ENCODE measurements around the gene CFAP77.

CFAP77 gene

GRCh38 chr9:132513416-132513815, 103.4 kb downstream of the CFAP77 start:
- no peak for DNase-seq (ENCODE audit: extremely low read depth in 1 of 2, low read depth in 1 of 2)

DNA sequence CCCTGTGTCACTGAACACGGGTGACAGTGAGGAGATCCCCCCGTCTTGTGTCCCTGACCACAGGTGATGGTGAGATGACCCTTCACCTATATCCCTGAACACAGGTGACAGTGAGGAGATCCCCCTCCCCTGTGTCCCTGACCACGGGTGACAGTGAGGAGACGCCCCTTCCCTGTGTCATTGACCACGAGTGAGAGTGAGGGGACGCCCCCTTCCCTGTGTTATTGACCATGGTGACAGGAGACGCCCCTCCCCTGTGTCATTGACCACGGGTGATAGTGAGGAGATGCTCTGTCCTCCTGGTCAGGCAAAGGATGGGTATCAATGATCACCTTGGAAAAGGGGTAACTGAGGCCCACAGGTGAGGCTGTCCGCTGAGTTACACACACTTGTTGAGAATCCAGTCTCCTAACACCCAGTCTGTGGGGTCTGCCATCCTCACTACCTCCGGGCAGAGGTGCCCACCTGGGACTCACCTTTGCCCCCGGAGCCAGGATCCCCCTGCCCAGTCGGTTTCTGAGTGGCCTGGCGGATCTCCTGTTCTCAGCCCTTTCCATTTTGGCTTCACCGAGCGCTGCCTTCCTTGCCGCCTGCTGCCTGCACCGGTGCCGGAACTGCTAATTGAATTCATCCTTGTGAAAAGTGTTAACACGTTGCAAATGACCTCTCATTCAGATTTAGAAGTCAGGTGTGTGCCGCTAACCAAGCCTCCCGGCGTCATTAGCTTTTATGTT, 104.2 kb downstream of the CFAP77 start:
- no peak for DNase-seq (ENCODE audit: extremely low read depth in 1 of 2, low read depth in 1 of 2)

GRCh38 chr9:132514821-132515220, 104.8 kb downstream of the CFAP77 start:
- DNase-seq (ENCODE audit: extremely low read depth in 1 of 2, low read depth in 1 of 2) = no peak

GRCh38 chr9:132516301-132516700, 106.3 kb downstream of the CFAP77 start:
- DNase-seq (ENCODE audit: extremely low read depth in 1 of 2, low read depth in 1 of 2) = no peak

- DNase-seq (ENCODE audit: extremely low read depth in 1 of 2, low read depth in 1 of 2) = no peak
These were observed 106.9 kb downstream of the CFAP77 start for GRCh38 chr9:132516911-132517310.

DNA sequence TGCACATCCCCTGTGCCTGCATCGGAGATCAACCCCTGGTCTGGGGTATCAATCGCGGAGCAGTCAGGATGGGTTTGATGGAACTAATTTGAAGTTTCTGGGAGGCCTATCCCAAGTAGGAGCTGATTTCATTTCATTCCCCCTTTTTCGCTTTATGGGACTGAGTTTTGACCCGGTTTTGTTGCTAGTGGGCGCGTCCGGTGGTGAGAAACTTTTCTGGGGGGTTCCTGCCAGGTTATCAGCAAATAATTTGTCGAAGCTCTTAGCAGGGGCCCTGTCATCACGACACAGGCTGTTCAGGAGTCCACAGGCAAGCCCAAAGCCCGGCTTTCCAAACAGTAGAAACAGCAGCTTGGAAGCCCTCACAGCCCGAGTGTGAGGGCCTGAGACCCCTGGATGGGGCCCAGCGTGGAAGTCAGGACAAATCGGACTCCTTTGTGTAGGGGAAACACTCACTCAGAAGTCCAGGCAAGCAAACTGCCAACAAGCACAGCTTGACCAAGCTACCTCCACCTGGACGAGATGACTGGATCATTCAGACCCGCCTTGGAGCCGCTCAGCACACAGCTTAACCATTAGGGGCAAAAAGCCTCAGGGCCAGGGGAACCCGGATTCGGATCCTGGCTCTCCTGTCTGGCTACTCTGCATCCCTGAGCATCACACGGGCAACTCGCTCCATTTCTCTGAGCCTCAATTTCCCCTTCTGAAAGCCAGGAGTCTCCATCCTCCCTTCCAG, 108.0 kb downstream of the CFAP77 start:
- DNase-seq (ENCODE audit: extremely low read depth in 1 of 2, low read depth in 1 of 2) = no peak

GRCh38 chr9:132518626-132519025, 108.6 kb downstream of the CFAP77 start:
- no peak for DNase-seq (ENCODE audit: extremely low read depth in 1 of 2, low read depth in 1 of 2)

GRCh38 chr9:132519033-132519432, 109.0 kb downstream of the CFAP77 start:
- DNase-seq (ENCODE audit: extremely low read depth in 1 of 2, low read depth in 1 of 2) = no peak

DNA sequence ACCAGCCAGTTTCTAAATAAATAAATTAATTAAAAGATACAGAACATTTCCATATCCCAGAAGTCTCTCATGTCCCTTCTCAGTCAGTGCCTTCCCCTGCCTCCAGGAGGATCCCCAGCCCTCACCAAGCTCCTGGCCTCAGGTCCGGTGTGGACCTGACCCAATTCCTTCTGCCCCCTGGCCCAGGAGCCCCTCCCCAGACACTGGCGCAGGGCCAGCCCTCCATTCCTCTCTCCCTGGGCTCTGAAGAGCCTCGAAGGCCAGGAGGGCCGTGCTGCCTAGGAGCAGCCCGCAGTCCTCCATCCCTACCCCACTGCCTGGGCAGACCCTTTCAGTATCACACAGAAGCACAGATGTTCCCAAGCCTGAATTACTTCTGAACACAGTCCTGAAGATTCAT, 110.6 kb downstream of the CFAP77 start:
- DNase-seq (ENCODE audit: extremely low read depth in 1 of 2, low read depth in 1 of 2) = no peak

DNA sequence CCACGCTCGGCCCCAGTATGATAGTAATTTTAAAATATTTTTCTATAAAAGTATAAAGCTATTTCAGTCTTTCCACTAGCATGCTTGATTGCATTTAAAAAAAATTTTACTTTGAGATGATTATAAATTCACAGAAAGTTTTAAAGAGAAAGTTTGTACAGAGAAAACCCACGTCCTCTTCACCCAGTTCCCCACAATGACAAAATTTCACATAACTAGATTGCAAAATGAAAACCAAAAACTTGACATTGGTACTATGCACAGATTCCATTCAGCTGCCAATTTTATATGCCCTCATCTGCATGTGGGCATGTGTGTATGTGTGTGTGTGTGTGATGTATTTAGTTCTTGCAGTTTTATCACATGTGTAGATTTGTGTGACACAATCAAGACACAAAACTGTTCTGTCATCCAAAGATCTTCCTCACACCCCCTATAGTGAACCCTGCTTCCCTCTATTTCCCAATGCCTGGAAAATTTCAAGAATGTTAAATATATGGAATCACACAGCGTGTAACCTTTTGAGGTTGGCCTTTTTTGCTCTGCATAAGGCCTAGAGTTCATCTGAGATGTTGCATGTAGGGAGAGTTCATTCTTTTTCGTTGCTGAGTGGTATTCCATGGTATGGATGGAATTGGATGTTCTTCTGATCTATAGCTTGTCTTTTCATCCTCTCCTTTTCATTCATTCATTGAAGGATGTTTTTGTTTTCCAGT, 115.5 kb downstream of the CFAP77 start:
- DNase-seq (ENCODE audit: extremely low read depth in 1 of 2, low read depth in 1 of 2) = no peak

DNA sequence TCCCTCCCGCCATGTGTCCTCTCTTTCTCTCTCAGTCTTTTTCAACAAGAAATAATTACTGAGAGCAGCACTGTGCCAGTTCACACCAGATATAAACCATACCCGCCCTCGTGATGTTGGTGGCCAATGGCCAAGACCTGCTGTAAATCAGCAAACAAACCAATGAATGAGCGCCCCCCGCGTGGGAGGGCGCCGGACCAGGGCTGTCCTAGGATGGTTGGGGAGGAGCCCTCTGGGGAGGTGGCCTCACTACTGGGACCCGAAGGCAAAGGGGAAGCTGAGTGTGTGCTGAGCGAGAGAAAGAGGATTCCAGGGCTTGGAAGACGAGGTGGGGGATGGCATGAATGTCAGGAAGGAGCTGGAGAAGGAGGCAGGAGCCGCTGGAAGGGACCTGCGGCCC, 121.2 kb downstream of the CFAP77 start:
- DNase-seq (ENCODE audit: extremely low read depth in 1 of 2, low read depth in 1 of 2) = no peak

DNA sequence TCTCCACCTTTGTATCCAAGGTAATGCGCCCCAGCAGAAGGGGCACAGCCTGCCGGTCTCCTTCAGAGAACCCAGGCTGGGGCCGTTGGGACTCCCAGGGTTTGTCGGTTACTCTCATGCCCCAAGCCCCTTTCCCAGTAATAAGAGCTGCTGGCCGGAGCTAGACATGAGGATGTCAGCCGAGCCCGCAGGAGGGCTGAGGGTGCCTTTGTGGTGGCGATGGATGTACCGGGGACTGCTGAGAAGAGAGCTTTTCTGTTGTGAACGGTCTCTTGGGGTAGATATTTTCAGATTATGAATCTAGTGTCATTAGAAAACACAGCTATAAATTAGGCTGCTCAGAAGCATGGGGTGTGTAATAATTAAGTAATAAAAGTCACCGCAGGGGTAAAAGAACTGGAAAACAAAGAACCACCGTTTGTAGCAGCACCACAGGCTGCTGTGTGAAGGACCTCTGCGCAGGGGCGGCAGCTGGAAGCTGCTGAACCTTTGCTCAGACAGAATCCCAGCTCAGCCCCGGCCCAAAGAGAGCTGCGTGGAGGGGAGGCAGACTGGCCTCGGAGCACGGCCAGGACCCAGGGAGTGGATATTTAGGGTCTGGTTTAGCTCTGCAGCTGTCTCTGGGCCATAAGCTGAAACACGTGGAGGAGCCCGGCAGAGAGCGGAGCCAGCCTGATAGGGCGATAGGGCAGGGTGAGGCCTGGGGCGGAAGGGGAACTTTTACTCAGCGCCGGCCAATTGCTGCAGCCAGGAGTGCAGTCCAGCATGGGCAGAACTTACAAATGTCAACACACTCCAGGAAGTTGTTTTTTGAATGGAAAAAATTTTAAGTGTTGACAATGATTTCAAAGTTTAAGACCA, 121.9 kb downstream of the CFAP77 start:
- no peak for DNase-seq (ENCODE audit: extremely low read depth in 1 of 2, low read depth in 1 of 2)

GRCh38 chr9:132534832-132535231, 124.8 kb downstream of the CFAP77 start:
- DNase-seq (ENCODE audit: extremely low read depth in 1 of 2, low read depth in 1 of 2) = no peak

- no peak for DNase-seq (ENCODE audit: extremely low read depth in 1 of 2, low read depth in 1 of 2)
These were observed 126.1 kb downstream of the CFAP77 start for GRCh38 chr9:132536124-132536523.

DNA sequence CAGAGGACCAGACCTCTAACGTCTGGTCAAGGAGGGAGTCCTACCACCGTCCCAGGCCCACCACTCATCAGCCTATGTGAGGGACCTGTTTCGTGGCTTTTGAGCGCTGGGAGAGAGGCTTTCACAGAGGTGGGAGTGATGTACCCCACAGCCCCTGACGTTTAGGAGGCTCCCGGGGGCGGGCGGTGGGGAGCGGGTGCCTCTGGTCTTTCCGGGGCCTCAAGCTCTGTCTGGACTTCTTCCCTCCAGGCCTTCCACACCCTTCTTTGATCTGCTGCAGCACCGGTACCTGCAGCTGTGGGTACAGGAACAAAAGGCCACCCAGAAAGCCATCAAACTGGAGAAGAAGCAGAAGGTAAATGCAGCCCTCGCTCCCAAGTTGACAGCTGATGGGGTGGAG, 127.3 kb downstream of the CFAP77 start:
- DNase-seq (ENCODE audit: extremely low read depth in 1 of 2, low read depth in 1 of 2) = no peak

GRCh38 chr9:132538071-132538470, 128.1 kb downstream of the CFAP77 start:
- DNase-seq (ENCODE audit: extremely low read depth in 1 of 2, low read depth in 1 of 2) = no peak

- no peak for DNase-seq (ENCODE audit: extremely low read depth in 1 of 2, low read depth in 1 of 2)
These were observed 129.1 kb downstream of the CFAP77 start for GRCh38 chr9:132539096-132539495.

DNA sequence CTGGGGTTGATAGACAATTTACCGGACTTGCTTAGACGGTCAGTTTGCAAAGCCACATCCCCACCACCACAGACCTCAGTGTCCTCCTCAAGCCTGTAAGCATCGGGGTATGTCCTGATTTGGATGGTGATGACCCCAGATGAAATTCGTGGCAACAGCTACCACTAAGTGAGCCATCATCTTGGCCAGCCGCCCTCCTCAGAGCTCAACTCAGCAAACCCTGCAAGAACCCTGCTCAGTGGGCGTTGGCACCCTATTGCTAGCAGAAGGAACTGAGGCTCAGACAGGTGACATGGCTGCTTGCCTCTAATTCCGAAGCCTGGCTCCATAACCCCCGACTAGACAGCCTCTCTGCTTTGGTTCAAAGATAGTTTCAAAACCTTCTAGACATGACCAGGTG, 131.0 kb downstream of the CFAP77 start:
- no peak for DNase-seq (ENCODE audit: extremely low read depth in 1 of 2, low read depth in 1 of 2)

DNA sequence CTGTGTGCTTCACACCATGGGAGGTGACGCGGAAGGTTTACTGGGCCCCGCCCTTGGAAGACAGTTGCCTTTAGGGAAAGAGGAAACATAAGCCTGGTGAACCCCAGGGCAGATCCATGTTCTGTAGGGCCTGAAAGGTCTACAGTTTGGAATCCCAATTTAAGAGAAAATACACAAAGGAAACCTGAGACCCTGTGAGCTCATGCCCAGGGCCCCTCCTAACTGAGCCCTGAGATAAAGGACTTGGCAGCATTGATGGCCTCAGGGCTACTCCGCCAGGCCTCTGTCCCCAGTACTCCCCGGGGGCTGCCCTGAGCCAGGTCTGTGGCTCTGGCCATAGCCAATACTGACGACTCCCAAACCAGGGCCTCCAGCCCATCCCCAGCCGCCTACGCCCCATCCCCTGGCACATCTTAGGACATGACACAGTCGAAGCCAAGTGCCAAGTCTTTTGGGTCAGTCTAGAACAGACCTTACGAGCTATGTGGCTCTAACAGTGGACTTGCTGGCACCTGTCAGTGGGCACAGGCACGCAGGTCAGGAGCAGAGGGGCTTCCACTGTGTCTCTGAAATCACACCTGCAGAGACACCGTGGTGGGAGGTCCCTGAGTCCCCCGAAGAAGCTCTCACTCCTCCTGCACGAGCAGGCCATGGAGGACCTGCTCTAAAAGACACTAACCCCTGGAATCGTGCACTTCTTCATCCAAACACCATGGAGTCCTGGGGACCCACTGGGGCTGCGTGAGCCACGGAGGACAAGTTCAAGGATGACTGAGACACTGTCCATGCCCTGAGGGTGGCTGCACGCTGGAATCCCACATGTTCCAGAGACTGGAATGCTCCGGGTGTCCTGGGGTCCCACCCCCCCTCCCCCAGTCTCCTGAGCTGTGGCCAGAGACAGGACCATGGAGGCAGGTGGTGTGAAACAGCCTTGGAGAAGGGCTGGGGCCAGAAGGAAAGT, 132.1 kb downstream of the CFAP77 start:
- no peak for DNase-seq (ENCODE audit: extremely low read depth in 1 of 2, low read depth in 1 of 2)

- DNase-seq (ENCODE audit: extremely low read depth in 1 of 2, low read depth in 1 of 2) = no peak
These were observed 133.2 kb downstream of the CFAP77 start for GRCh38 chr9:132543251-132543650.
